Renal cortical epithelial cell (primary cell): ENCODE measurements around the gene KCNC3. TPM values are rescaled to one million over a fixed set of nuclear protein-coding genes. Genes with fewer than 3 reads are reported as not detected.

ENCODE experiments used
- DNase-seq: peaks from one replicate; pipeline ENCODE4 v3.0.0-alpha.2; 2011; ENCODE audit warnings: low read depth
- total RNA-seq: library from RNA; depleted of rRNA; stranded (reverse); fragments of >200 nt; gene quantifications from 2 replicates; pipeline ENCODE4 v1.2.3, GENCODE V29; 2014

Gene KCNC3
- total RNA-seq, 1 donor from 2014 or later, result 6.5 TPM

DNA sequence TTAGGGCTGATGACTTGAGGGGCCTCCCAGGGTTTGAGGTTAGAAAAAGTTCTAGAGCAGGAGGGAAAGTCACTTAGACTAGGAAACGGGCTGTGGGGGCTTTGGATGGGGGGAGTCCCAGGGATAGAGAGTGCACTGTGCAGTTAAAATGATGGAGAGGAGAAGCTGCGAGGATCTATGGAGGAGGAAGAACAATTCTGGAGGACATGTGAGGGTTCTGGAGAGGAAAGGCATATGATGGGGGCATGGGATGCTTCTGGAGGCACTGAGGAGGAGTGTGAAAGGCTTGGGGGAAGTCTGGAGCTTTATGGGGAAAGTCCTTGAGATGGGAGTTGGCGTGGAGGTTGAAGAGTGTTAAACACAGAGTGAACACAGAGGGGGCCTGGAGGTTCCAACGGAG lies 2.2 kb downstream of the KCNC3 start:
- DNase-seq, result no peak

DNA sequence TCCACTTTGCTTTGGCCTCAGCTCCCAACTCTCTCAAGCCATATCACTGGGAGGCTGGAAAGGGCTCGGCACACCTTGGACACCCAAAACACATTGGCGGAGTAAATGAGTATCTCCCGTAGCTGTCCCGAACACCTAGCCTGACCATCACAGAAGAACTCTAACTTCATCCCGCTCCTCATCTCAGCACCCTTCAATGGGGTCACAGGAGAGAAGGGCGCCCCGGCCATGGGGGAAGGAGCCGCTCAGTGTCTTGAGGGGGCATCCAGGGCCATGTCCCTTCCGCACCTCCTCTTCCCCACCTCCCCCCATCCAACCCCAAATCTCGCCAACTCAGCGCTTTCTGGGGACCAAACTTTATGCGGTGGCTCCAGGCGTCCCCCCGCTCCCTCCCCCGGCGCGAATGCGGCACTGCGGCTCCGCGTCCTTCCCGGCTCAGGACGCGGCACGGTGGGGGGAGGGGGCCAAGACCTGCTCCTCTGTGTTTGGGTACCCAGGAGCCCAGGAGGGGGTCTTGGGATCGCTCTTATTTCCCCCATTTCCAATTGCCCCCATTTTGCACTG lies 3.0 kb downstream of the KCNC3 start:
- DNase-seq, result no peak

DNA sequence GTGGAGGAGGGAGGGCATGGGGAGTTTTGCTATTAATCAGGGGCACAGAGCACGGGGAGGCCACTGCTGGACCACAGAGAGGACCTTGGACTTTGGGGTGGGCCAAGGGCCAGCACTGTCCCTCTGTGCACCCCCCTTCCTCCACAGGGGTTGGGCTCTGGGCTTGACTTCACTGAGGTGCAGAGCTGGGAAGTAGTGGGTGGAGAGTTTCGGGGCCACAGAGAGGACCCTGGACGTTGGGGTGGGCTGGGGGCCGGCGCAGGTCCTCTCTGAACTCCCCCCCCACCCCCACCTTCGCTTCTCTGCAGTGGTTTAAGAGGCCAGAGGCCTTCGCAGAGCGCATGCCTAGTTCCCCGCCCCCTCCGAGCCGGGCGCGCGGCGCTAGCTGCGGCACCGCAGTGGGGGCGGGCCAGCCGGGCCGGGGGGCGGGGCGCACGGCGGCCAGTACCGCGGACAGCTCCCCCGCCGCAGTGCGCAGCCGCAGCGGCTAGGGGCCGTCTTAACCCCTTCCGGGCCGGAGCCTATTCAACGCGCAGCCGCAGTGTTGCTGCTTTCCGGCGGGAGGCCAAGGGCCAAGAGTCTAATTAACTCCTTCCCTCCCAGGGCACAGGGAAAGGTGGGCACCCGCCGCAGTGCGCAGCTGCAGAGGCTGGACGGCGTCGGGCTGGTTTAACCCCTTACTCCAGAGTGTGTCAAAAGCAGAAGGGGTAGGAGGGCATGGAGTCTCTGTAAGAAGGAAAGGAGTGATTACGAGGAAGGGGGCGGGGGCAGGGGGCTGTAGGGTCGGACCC lies 3.7 kb downstream of the KCNC3 start:
- no peak for DNase-seq

DNA sequence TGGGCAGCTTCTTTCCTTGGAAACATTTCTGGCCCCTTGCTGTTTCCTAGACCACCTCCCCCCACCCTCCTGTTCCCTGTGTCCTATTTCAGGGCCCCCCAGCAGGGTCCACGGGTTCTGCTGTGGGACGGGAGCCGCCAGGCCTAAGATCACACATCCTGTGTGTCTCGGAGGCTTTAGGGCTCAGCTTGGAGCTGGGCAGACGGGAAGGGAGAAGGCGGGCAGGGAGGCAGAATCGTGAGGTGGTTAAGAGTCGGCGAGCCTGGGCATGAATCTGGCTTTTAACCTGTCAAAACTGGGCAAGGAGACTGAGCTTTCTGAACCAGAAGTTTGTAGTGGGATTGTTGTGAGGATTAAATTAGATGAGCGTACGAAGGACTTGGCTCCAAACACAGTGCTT lies 4.8 kb downstream of the KCNC3 start:
- no peak for DNase-seq

DNA sequence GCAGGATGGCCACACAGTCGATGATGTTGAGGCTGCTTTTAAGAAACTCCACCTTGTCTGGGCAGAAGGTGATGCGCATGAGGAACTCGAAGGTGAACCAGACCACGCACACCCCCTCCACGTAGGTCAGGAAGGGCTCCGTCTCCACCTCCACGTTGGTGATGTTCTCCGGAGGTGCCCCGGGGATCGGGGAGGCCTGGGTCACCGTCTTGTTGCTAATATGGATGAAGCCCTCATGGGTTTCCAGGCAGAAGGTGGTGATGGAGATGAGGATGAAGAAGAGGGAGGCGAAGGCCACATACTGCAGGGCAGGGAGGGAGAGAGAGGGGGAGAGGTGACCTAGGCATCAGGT lies 5.4 kb downstream of the KCNC3 start:
- no peak for DNase-seq

DNA sequence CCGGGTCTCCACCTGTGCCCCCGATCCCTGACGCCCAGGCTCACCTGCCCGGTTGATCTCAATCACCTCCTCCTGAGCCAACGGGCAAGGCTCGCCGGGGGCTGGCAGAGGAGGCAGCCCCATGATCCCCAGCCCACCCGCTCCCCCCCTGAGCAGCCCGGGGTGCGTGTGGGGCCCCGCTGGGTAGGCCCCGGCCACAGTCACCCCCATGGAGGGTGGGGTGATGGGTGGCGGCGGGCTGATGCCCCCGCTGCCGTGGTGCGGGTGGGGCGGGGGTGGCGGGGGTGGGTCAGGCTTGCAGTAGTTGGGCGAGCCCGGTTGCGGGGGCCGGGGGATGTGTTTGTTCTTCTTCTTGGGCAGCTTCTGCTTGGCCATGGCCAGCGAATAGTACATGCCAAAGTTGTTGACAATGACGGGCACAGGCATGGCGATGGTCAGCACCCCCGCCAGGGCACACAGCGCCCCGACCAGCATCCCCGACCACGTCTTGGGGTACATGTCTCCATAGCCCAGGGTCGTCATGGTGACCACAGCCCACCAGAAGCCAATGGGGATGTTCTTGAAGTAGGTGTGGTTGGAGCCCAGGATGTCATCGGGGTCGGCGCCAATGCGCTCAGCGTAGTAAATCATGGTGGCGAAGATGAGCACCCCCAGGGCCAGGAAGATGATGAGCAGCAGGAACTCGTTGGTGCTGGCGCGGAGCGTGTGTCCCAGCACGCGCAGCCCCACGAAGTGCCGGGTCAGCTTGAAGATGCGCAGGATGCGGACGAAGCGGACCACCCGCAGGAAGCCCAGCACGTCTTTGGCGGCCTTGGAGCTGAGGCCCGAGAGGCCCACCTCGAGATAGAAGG lies 6.0 kb downstream of the KCNC3 start:
- DNase-seq, result no peak

DNA sequence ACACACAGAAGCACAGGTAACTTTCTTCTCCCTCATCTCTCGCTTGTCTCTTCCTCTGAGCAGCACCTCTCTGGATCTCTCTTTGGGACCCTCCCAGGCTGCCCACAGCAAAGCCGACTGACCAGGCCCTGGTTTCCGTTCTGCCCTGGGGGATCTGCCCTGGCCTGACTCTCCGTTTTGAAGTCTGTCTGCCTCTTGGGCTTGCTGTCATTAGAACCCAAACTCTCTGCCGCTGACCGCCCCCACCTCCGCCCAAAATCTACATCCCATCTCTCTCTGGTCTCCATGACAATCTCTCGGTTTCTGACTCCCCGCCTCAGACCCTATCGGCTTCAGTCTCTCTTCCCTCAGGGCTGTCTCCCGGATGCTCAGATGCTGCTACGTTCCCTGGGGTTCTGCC lies 6.9 kb downstream of the KCNC3 start:
- no peak for DNase-seq

DNA sequence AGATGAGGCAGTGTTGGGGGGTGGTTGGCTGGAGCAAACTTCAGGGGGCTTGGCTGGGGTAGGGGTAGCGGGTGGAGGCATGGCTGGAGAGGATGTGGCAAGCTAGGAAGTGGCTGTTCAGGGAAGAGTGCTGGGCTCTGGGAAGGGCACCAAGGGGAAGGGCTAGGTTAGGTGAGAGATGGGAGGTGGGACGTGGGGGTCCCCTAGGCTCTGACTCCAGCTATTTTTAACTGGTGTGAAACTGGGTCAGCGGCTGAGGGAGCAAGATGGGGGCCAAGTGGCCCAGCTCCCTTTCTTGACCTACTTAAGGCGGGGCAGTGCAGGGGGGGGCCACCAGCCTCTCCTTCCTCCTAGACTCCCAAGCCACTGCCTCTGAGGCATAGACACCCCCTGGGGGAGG lies 7.3 kb downstream of the KCNC3 start:
- no peak for DNase-seq

DNA sequence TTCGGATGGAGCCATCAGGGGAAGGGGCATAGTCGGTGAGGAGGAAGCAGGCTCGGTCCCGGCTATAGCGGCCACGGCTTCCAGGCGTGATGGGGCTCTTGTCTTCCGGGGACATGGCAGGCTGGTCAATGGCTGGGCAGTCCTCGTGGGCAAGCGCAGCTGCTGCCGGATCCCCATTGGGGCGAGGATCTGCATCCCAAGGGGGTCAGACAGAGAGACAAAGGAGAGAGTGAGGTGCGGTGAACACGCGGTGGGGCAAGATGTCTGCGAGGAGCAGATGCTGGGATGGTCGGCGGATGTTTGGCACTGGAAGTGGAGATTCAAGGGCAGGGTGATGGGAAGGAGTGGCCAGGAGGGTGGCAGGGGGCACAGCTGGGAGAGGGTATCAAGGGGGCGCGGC lies 8.6 kb downstream of the KCNC3 start:
- DNase-seq, result no peak

DNA sequence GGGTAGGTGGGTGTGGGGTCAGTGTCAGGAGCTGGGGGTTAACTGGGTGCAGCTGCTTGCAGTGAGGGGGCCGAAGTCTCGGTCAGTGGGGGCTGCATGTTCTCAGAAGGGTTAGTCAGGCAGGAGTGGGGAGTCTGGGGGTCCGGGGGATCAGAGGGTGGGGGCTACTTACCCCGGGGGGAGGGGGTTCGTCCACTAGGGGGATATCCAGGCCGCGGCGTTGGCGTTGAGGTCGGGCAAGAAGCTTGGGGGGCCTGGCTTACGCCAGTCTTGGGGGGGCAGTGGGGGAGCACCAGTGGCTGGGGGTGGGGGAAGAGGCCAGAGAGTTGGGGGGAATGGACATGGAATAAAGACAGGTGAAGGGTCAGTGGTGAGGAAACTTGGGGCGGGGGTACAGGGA lies 9.1 kb downstream of the KCNC3 start:
- no peak for DNase-seq

DNA sequence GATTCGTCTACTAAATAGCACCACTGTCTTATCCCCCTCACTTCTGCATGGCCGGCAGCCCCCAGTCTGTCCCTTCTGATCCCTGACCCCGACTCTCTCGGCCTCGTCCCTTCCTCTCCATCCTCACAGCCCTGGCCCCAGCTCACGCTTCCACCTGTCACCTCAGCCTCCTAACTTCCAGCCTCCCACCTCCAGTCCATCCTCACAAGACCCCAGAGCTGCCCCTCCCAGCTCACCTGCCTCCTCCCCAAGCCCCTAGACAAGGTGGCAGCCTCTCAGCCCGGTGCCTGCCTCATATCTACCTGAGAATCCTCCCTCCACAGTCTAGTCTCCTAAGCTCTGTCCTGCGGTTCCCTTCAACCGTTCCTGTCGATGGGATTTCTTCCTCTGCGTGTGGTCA lies 10.0 kb downstream of the KCNC3 start:
- no peak for DNase-seq

DNA sequence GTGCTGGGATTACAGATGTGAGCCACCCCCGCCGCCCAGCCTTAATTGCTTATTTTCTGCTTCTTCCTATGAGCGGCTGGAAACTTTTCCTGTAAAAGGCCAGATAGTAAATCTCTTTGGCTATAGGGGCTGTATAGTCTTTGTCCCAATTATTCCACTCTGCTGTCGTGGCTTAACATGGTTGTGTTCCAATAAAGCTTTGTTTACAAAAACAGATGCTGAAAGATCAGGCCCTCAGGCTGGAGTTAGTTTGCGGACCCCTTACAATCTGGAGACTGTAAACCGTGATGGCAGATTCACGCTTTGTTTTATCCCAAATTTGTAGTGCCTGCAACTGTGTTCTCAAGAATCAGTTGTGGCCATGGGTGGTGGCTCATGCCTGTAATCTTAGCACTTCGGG lies 10.7 kb downstream of the KCNC3 start:
- no peak for DNase-seq

DNA sequence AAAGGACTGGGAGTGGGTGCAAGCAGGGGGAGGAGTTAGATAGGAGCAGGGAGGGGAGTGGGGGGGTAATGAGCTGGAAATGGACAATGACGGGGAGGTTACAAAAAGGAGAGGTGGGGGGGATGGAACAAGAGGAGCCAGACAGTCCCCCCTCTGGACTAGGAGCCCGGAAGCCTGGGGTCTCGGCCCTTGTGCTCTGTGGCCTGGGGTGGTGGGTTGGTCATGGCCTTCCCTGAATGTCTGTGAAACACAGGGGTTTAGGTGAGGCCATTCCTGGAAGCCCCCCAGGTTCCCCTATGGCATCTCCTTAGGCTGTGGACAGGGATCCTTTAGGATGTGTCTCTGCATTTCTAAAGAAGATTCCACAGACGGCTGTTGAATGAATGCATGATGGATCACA lies 12.1 kb downstream of the KCNC3 start:
- no peak for DNase-seq

DNA sequence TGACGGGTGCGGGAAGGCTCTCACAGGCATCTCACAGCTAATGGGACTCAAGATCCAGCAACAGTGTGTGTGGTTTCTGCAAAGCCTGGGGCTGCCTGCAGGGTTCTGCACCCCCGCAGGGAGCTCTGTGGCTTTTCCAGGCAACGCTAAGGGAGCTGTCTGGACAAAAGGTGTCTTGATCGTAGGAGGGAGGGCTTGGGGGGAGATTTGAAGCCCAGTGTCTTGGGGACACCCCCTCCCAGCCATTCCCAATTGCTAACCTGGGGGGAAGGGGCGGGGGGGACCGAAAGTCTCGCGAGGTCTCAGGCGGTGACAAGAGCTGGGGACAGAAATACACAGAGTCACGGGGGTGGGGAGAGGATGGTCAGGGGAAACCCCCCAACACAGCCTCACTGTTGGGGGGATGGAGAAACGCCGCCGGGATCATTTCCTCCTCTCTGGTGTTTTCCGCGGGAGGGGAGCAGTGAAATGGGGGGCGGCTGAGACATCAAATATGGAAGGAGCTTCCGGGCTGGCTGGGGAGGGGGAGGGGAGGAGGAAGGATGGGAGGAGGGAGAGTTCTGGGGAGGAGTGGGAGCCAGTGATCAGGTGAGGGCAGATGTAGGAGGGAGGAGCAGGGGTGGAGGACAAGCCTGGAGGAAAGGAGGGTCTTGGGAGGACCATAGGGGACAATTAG lies 13.3 kb downstream of the KCNC3 start:
- no peak for DNase-seq

DNA sequence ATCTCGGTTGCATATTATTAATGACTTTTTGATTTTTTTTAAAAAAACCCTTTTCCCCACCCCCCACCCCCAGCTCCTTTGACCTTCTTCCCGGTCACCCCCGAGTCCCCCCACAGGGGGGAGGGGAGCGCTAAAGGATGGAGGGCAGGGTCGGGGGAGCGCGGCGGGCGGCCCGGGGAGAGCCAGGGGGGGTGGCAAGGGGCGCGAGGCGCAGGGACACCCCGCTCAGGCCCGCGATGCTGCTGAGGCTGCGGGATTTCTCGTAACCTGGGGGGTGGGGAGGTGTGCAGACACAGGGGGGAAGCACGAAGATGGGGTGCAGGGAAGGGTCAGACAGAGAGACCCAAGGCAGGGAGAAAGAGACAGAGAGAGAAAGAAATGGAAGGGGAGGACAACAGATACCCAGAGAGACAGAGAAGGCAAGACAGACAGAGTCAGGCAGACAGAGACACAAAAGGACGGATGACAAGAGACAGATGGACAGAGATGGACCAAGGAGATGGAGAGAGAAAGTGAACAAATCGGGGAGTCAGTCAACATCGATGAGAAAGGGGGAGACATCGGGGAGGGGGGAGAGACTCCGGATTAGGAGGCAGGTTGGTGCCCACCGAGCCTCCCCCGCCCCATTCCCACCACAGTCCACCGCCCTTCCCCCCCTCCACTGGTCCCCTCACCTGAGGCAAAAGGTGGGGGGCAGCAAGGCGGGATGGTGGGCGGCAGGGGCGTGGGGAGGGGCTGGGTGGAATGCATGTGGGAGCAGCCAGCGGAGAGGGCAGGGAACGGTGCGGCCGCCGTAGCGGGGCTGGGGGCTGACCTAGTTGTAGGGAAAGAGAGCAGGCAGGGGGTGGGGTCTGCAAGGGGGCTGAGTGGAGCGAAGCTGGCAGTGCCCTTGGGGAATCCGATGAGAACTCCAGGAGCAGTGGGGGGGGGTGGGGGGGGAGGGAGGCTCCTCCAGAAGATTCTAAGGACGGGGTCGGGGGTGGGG lies 14.2 kb downstream of the KCNC3 start:
- DNase-seq, result no peak

DNA sequence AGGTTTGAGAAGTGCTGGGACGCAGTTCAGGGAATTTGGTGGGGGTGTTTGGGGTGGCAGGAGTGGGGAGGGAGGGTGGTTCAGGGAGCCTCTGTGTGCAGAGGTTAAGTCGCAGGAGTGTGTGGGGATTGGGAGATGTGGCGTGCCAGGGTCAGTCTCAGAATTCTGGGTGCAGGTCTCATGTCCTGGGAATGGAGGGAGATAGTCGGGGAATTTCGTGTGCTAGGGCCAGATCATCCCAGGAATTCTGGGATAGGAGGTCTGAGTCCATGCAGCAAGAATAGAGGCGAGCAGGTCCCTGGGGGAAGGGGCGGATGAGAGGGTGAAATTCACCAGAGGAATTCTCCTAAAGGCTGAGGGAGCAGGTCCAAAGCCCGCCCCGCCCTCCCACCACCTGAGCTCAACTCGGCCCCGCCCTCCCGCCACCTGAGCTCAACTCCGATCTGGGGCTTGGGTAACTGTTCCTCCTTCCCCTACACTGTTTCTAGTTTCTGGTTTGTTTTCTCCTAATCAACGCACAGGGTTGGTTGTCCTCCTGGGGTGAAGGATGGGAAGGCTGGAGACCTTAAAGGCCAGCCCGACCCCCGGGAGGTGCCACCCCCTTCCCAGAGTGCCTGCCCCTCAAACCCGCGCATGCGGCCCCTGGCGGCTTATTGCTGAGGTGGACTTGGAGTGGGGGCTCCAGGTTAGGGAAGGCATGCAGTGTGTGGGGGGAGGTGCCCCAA lies 15.2 kb downstream of the KCNC3 start:
- DNase-seq, result no peak

DNA sequence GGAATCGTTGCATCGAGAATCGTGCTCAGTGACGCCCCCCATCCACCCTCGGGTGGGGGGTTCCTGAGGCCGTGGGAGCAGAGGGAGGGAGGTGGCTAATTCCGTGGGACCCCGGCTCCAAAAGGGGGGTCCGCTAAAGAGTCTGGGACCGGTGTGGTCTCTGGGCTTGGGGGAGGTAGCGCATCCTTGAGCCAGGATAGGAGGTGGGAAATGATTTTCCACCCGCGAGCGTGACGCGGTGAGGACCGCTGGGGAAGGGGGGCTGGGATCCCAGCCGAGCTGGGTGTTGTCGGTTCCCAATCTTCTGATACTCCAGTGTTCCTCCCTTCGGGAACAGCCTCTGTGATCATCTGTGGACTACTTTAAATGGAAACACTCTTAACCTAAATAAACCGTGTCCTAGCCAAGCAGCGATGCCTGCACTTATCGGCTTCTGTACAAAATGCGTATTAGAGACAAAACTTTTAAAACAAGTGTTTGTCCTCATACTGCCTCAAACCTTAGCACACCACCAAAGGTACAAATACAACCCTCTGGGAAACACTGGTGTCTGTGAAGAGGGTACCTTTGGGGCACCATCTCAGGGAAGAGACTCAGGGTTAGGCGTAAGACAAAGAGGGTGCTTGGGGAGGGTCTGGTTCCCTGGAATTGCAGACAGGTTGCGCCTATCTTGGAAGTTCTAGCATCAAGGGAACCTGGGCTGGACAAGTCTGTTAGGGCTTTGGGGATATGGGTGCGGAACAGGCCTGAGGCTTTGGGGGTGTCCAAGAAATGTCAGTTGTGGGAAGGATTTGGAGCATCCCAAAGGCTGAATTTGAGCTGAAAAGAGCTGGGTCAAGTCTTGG lies 16.0 kb downstream of the KCNC3 start:
- DNase-seq, result no peak

DNA sequence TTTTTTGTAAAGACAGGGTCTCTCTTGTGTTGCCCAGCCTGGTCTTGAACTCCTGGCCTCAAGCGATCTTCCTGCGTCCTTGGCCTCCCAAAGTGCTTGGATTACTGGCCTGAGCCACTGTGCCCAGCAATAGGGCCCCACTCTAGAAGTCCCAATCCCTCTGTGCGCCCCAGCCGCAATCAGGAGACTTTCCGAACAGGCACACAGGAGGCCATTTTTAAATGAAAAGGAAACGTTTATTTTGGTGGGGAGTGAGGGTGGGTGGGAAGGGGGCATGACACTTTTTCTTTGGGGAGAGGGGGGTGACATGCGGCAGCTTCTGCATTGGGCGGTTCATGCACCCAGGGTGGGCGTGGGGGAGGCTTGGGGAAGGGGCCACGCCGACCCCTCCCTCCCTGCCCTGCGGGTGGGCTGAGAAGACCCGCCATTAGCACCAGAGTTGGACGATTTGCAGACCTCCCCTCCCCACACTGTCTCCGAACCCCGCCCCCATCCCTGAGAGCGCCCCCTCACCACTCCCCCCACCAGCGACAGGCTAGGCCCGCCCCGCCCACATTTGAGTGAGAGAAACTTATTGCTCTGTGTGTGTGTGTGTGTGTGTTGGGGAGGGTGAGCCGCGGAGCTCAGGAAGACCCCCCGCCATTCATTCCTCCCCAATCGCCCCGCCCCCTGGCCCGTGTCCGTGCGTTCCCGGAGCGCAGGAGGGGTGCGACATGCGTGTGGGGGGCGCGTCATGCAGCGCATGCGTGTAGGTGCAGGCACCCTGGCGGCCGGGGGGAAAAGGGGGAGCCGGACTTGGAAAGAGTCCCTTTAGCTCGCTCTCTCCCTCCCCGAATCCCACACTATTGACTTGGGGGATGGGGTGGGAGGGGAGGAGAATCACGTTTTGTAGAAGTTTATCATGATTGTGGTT lies 17.2 kb downstream of the KCNC3 start:
- DNase-seq, result no peak
